Suprapubic skin (tissue), 3 donors: ENCODE measurements around the gene RPS27.

Source experiments
- CTCF ChIP-seq, 2 donors: fragments of 200-600 bp in 1 of 2; fragments of 450-650 bp in 1 of 2; sonication (generic) in 1 of 2; IDR thresholded peaks; one replicate each; pipeline ENCODE4 v1.5.1; 2016 to 2019; ENCODE audit warnings: antibody characterized with exemption in 2 of 2, mild to moderate bottlenecking in 1 of 2, moderate library complexity in 1 of 2
- POLR2AphosphoS5 ChIP-seq, 3 donors: sonication (generic); formaldehyde crosslinking; IDR thresholded peaks; one replicate each; pipeline ENCODE4 v1.6.1; 2017; ENCODE audit warnings: antibody characterized with exemption in 3 of 3

GRCh38 chr1:153942766-153943549 lies 47.6 kb upstream of the RPS27 start:
- TF ChIP-seq CTCF (IDR thresholded peaks at IDR 0.05) (no peak), POLR2AphosphoS5 (IDR thresholded peaks at IDR 0.05) (no peak)
